HL-60 (cell line): ENCODE results near the gene SF3B4.

Source experiments
- DNase-seq, 2 experiments: peaks; one replicate each; pipeline ENCODE4 v3.0.0-alpha.2; 2010 to 2020; ENCODE audit warnings: low read depth in 1 of 2, low spot score in 1 of 2
- H3K27ac ChIP-seq: fragments of 250-450 bp; sonication (Bioruptor Pico); replicated peaks from 2 replicates; pipeline ENCODE4 v1.5.1; 2020; ENCODE audit warnings: mild to moderate bottlenecking, moderate library complexity
- H3K27me3 ChIP-seq: fragments of 250-450 bp; sonication (Bioruptor Pico); 2 replicates; pipeline ENCODE4 v1.5.1; 2021; ENCODE audit warnings: mild to moderate bottlenecking, moderate library complexity; ENCODE audit not compliant: insufficient read depth, poor library complexity, severe bottlenecking
- H3K4me3 ChIP-seq: replicated peaks from 2 replicates; pipeline ENCODE4 v1.5.1; 2011; ENCODE audit warnings: mild to moderate bottlenecking, control low read depth, low read length; ENCODE audit not compliant: insufficient read depth
- CTCF ChIP-seq: IDR thresholded peaks from one replicate; pipeline ENCODE4 v1.5.1; 2011; ENCODE audit warnings: low read length, control low read depth, inconsistent platforms; ENCODE audit not compliant: insufficient read depth
- GABPA ChIP-seq: IDR thresholded peaks from 2 replicates; pipeline ENCODE4 v1.6.1; 2012; ENCODE audit warnings: low read depth
- POLR2AphosphoS5 ChIP-seq: IDR thresholded peaks from 2 replicates; pipeline ENCODE4 v1.6.1; 2012; ENCODE audit warnings: low read depth
- REST ChIP-seq: IDR thresholded peaks from 2 replicates; pipeline ENCODE4 v1.6.1; 2012; ENCODE audit warnings: low read depth; ENCODE audit not compliant: insufficient replicate concordance
- SPI1 ChIP-seq: IDR thresholded peaks from 2 replicates; pipeline ENCODE4 v1.6.1; 2012; ENCODE audit warnings: low read depth, mild to moderate bottlenecking, borderline replicate concordance

The SF3B4 gene

DNA sequence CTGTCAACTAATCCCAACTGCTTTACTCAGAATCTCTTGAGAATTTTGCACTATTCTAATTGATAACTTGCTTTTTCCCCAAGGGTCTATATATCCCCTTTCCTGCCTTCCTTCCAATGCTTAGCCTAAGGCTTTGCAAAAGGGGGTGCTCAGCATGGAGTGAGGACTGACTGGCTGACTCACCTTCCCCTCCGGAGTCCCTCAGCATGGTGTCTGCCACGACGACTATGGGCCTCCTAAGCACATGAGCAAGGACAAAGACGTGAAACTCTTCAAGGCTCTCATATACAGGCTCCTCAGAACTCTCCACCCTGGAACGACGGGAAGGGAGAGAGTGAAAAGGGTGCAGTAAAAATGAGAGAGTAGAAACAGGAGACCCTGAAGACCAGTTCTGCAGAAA is 22.3 kb upstream of the SF3B4 start:
- no peak overlapping the region for H3K27ac ChIP-seq
- TF ChIP-seq CTCF = no peak
- H3K27me3 ChIP-seq = no peaks in the 10 kb centered on the region
- DNase-seq = no peak
- H3K4me3 ChIP-seq = no peak overlapping the region

- no peak overlapping the region for H3K27ac ChIP-seq
- H3K4me3 ChIP-seq = no peak overlapping the region
- DNase-seq = no peak
- TF ChIP-seq CTCF = no peak
- no peak for TF ChIP-seq GABPA
- no peak for TF ChIP-seq SPI1
- no peak for TF ChIP-seq POLR2AphosphoS5
- no peak for TF ChIP-seq REST
- no peaks in the 10 kb centered on the region for H3K27me3 ChIP-seq
Observed at GRCh38 chr1:149945206-149945605, 17.6 kb upstream of the SF3B4 start.

DNA sequence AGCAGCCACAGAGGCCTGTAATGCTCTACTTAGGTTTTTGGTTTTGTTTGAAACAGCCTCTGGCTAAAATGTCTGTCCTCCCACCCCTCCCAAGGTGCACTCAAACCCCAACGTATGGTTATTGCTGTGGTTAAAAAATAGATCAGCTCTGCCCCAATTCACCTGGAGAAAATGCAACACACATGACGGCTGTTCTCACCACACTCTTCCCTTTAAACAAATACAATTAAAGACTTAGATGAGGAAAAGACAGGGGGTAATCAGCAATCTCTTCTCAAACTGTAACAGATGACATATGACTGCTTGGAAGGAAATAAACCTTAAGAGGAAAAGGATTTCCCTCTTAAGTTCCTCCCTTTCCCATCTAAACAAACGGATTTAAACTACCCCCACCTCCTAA is 15.3 kb upstream of the SF3B4 start:
- Histone ChIP-seq H3K27me3 (no peaks in the 10 kb centered on the region), H3K4me3 (no peak overlapping the region), H3K27ac (no peak overlapping the region)
- TF ChIP-seq CTCF = no peak
- no peak for TF ChIP-seq SPI1
- no peak for TF ChIP-seq REST
- no peak for TF ChIP-seq POLR2AphosphoS5
- no peak for TF ChIP-seq GABPA
- DNase-seq = no peak

- TF ChIP-seq REST (no peak), CTCF (no peak), POLR2AphosphoS5 (no peak), GABPA (no peak), SPI1 (no peak)
- H3K27ac ChIP-seq = no peak overlapping the region
- H3K4me3 ChIP-seq = no peak overlapping the region
- no peaks in the 10 kb centered on the region for H3K27me3 ChIP-seq
- DNase-seq = no peak
Observed at GRCh38 chr1:149942207-149942606, 14.6 kb upstream of the SF3B4 start.
